Upper lobe of right lung (tissue), 1 donor: ENCODE data around the gene TMEM269. TPM values are rescaled to one million over a fixed set of nuclear protein-coding genes. Genes with fewer than 3 reads are reported as not detected.

Experiments
- ATAC-seq: fragments of 200-7000 bp; cut with Tn5 transposase; one replicate; pipeline ENCODE4 v1.9.1; 2020; ENCODE audit warnings: mild to moderate bottlenecking, moderate library complexity
- DNase-seq: peaks from one replicate; pipeline ENCODE4 v3.0.0-alpha.2; 2020
- H3K27ac ChIP-seq: fragments of 200-600 bp; one replicate; pipeline ENCODE4 v1.8.0; 2022
- H3K27me3 ChIP-seq: fragments of 200-600 bp; one replicate; pipeline ENCODE4 v1.8.0; 2022; ENCODE audit warnings: mild to moderate bottlenecking
- H3K36me3 ChIP-seq: fragments of 200-600 bp; one replicate; pipeline ENCODE4 v1.8.0; 2022
- H3K4me1 ChIP-seq: fragments of 200-600 bp; one replicate; pipeline ENCODE4 v1.8.0; 2022
- H3K4me3 ChIP-seq: fragments of 200-600 bp; one replicate; pipeline ENCODE4 v1.8.0; 2022; ENCODE audit warnings: mild to moderate bottlenecking
- H3K9me3 ChIP-seq: fragments of 200-600 bp; one replicate; pipeline ENCODE4 v1.8.0; 2022
- intact Hi-C: fragments of 100-400 bp; cut with DNase I; formaldehyde crosslinking; loops from one replicate; pipeline ENCODE4 v1.11.0; 2022
- total RNA-seq: library from RNA; stranded (reverse); fragmentation: NEBNext Ultra II Directional; extraction: Animal tissue kit (Norgen Biotek cat#: 25700); gene quantifications from one replicate; pipeline ENCODE4 v1.2.1, GENCODE V29; 2021
- TF ChIP-seq, protein P1 (sequence below): fragments of 200-600 bp; IDR thresholded peaks from one replicate; pipeline ENCODE4 v1.8.0; 2022; ENCODE audit warnings: antibody characterized with exemption
- donor health status: DM: no; HTN: yes; CAD: no; lungs with severe emphysema.

The TMEM269 gene
- total RNA-seq, 1 donor from 2014 or later, result not detected

DNA sequence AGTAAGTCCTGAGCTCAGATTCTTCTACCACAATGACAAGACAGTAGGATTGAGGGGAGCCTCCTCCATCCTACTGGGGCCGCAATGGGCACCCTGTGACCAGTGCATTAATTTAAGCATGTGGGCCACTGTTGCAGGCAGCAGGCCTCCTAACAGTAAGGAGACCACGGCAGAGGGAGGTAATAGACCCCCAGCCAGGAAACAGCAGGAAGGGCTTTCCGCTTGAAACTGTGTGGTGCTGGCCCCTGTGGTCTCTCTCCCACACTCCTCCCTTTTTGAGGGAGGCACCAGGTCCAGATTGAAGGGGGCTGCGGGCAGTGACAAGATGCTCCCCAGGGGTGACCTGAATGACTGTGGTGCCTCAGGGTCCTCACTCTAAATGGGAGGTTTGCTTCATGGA lies 43.1 kb upstream of the TMEM269 start:
- H3K36me3 ChIP-seq, result peaks cover 9% of the 10 kb centered on the region
- TF ChIP-seq, protein P1, sequence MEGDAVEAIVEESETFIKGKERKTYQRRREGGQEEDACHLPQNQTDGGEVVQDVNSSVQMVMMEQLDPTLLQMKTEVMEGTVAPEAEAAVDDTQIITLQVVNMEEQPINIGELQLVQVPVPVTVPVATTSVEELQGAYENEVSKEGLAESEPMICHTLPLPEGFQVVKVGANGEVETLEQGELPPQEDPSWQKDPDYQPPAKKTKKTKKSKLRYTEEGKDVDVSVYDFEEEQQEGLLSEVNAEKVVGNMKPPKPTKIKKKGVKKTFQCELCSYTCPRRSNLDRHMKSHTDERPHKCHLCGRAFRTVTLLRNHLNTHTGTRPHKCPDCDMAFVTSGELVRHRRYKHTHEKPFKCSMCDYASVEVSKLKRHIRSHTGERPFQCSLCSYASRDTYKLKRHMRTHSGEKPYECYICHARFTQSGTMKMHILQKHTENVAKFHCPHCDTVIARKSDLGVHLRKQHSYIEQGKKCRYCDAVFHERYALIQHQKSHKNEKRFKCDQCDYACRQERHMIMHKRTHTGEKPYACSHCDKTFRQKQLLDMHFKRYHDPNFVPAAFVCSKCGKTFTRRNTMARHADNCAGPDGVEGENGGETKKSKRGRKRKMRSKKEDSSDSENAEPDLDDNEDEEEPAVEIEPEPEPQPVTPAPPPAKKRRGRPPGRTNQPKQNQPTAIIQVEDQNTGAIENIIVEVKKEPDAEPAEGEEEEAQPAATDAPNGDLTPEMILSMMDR, result no peak
- H3K9me3 ChIP-seq, result no peaks in the 10 kb centered on the region
- intact Hi-C loops, result loop anchor here (10.0 kb wide), 1 partner anchor 147 kb away; no protein-coding TSS in a partner anchor
- DNase-seq (no peak), ATAC-seq (no peak)
- H3K27me3 ChIP-seq, result no peaks in the 10 kb centered on the region
- no peaks in the 10 kb centered on the region for H3K4me1 ChIP-seq
- no peak overlapping the region for H3K4me3 ChIP-seq
- no peak overlapping the region for H3K27ac ChIP-seq

DNA sequence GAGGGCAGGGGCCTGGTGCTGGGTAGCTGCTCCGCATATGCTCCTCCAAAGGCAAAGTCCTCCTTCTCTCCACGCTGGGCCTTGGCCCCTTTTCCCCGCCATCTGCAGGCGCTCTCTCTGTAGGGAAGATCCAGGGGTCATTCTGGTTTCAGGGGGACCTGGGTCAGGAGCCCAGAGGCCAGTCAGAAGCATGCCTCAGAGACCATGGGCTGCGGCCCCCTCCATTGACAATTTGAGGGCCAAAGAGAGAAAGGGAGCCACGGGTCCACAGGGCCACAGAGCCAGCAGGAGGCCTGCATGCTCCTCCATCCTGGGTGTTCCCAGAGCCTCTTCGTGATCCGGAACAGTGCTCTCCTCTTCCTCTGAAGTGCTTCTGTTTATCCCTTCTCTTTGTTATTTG lies 42.6 kb upstream of the TMEM269 start:
- Histone ChIP-seq H3K27me3 (no peaks in the 10 kb centered on the region), H3K9me3 (no peaks in the 10 kb centered on the region), H3K4me3 (no peak overlapping the region), H3K4me1 (no peaks in the 10 kb centered on the region), H3K36me3 (peaks cover 9% of the 10 kb centered on the region), H3K27ac (no peak overlapping the region)
- ATAC-seq (no peak), DNase-seq (no peak)
- intact Hi-C loops, result loop anchor here (10.0 kb wide), 1 partner anchor 147 kb away; no protein-coding TSS in a partner anchor
- TF ChIP-seq, protein P1, result no peak

DNA sequence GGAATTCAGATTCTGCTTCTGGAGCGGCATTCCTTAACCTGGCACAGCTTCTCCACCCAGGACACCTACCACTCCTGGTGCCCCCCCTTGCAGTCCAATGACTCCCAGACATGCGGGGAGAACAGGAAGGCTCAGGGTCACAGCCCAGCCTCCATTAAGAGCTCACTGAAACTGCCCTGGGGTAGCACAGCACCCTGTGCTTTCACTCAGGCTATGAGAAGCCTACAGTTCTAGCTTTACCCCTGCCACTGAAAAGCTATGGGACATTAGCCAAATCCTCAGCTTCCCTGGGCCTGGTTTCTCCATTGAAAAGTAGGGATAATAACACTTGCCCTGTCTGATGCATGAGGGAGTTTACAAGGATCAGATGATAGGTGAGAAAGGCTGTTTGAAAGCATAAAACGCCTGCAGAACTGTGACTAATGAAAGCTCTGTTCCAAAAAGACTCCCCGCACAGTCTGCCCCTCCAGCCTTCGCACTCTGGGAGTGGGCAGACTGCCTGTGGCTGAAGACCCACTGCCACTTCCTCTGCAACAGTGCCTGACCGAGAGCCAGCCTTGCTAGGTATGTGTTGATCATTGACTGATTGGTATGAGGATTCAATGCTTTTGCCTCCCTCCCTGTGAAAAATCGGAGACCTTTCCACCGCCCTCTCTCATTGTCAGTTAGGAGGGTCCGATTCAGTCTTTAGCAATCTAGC lies 42.0 kb upstream of the TMEM269 start:
- no peak overlapping the region for H3K27ac ChIP-seq
- no peak overlapping the region for H3K4me3 ChIP-seq
- H3K27me3 ChIP-seq, result no peaks in the 10 kb centered on the region
- intact Hi-C loops, result loop anchor here (10.0 kb wide), 1 partner anchor 148 kb away; no protein-coding TSS in a partner anchor
- ATAC-seq, result no peak
- no peaks in the 10 kb centered on the region for H3K9me3 ChIP-seq
- TF ChIP-seq, protein P1, result no peak
- DNase-seq, result no peak
- peaks cover 13% of the 10 kb centered on the region for H3K36me3 ChIP-seq
- no peaks in the 10 kb centered on the region for H3K4me1 ChIP-seq

DNA sequence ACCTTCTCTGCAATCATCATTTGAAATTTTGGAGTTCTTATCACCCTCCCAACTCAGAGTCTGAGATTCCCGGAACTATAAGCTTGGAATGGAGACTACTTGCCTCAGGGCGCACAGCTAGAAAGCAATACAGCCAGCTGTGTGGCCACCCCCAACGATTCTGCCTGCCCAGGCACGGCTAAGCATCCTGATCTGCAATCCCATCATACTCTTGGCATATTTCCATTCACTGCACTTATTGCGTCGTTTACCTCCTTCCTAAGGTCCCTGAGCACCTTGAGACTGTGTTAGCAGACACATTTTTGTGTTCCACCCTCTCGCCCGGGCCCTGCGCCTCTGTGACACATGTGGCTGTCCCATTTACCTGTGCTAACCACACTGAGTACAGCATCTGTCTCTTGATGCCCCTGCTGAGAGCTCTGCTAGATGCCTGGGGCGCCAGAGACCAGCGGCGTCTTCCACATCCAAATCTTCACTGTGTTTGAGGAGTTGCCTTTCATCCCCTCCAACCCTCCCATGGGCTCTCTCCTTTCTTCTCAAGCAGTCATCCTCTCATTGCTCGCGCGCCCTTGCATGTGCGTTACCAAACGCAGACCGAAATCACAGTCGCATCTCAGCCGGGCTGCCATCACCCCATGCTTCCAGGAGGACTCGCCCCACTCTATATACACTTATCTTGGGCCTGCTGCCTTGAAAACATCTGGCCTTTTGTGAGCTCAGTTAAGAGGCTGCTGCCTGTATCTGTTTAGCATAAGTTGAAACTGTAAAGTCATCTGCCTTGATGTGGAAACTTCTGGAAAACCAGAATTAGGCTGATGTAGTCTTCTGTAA lies 41.3 kb upstream of the TMEM269 start:
- no peaks in the 10 kb centered on the region for H3K9me3 ChIP-seq
- TF ChIP-seq, protein P1, result no peak
- intact Hi-C loops, result loop anchor here (10.0 kb wide), 1 partner anchor 149 kb away; no protein-coding TSS in a partner anchor
- H3K4me1 ChIP-seq, result no peaks in the 10 kb centered on the region
- H3K27ac ChIP-seq, result no peak overlapping the region
- no peaks in the 10 kb centered on the region for H3K27me3 ChIP-seq
- ATAC-seq (no peak), DNase-seq (no peak)
- peaks cover 19% of the 10 kb centered on the region for H3K36me3 ChIP-seq
- H3K4me3 ChIP-seq, result no peak overlapping the region

DNA sequence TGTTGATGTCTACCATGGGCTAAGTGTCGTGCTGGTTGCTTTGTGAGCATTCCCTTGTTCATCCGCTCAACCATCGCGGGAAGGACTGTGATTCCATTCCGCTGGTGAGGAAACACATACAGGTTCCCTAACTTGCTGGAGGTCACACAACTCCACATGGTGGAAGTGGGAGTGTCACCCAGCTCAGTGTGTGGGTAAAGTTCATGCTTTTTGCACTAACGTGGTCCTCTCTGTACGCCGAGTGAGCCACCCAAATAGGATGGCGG lies 40.7 kb upstream of the TMEM269 start:
- Histone ChIP-seq H3K4me1 (no peaks in the 10 kb centered on the region), H3K36me3 (peaks cover 20% of the 10 kb centered on the region), H3K9me3 (no peaks in the 10 kb centered on the region), H3K27me3 (no peaks in the 10 kb centered on the region), H3K4me3 (no peak overlapping the region), H3K27ac (no peak overlapping the region)
- ATAC-seq (no peak), DNase-seq (no peak)
- TF ChIP-seq, protein P1, result no peak
- intact Hi-C loops, result loop anchor here (10.0 kb wide), 1 partner anchor 149 kb away; no protein-coding TSS in a partner anchor
